SK-MEL-5 (cell line): Measurements from ENCODE around the gene TGFBI. TPM values are rescaled to one million over a fixed set of nuclear protein-coding genes. Genes with fewer than 3 reads are reported as not detected.
A peak's percentile ranks its signal among the peaks of the same experiment; 100 is the strongest.

ENCODE experiments used
- DNase-seq: peaks from one replicate; pipeline ENCODE4 v3.0.0-alpha.2; 2016; ENCODE audit warnings: low read depth, low spot score
- in situ Hi-C: cut with HindIII; loops from 2 replicates; pipeline ENCODE4 v1.10.0; 2016; ENCODE audit warnings: low sequenced_read_pairs, high pct_unique_total_duplicates, low pct_unique_long_range_greater_than_20kb
- total RNA-seq: library from RNA; depleted of rRNA; stranded (reverse); fragments of >200 nt; shearing (Covaris generic); gene quantifications from 2 replicates; pipeline ENCODE4 v1.2.3, GENCODE V29; 2014

Gene TGFBI
- total RNA-seq, 1 experiment from 2014 or later: 304 TPM

DNA sequence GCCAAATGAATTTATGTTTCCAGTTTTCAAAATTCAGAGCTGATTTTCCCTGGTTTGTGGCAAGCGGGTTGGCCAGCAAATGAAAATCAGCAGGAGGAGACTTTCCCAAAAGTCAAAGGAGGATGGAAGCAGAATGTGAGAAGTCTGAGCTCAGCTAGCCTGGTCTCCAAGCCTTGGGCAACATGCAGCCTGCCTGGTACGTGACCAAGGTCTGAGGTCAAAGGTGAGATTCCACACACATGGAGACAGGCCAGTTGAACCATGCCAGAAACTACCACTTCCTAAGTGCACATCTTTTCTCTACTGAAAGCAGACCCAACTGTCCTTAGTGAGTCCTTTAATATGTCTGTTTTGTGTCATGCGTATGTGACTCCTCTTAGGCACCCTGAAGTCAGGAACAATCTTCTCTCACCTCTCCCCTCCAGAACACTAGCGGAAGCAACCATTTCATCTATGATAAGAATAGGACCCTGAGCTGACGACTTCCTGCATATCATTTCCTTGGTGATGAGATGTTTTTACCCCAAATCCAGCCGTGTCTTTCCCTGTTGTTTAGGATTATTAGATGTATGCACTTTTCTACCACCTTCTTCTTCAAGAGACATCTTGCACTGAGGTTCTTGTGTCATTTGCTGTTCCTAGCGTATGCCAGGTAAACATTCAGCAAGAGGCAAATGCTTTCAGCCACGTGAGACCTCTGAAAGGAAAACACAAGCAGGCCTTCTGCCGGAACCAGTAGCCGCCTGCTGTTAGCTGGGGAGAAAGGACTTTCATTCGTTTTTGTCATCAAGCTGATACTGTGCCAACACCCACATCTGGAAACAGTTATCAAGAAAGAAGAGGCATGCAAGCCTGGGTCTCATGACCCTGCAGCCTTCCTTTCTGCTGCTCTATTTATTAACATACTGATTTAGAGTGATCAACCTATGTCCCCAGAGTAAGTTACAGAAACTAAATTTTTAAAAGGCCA, 9.7 kb upstream of the TGFBI start:
- DNase-seq: peak; percentile 96

GRCh38 chr5:136020001-136020382, 8.8 kb upstream of the TGFBI start:
- in situ Hi-C loops: loop anchor here (10.0 kb wide), 1 partner anchor 45 kb away; no protein-coding TSS in a partner anchor
- no peak for DNase-seq

More for the DNA sequence above, 9.7 kb upstream of the TGFBI start:
- in situ Hi-C loops: no loop called here

DNA sequence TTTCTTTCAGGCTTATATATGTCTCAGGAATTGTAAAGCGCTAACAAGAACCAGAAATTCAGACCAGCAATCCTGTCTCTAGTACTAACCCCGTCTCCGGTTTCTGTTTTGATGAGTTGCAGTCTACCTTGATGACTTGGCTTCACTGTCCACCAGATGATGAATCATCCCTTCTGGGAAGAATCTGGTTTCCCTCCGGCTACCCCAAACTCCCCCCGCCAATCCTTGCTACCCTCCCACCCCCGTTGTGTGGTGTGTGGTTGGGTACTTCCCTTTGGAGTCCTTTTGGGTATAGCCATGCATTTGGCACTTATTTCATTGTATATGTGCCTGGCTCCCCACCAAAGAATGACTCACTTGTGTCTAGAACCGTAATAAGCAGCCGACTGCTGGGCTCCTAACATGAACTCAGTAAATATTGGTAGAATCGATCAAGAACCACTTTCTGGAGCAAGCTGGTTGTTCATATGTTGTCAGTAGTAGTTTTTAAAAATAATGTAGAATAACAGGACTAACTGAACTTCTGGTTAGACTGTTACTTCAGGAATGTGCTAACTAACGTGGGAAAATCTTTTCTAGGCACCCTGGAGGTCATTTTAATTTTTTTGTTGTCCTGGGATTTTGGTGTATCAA, 8.3 kb upstream of the TGFBI start:
- in situ Hi-C loops: loop anchor here (10.0 kb wide), 1 partner anchor 46 kb away; no protein-coding TSS in a partner anchor
- DNase-seq: peak; percentile 84

DNA sequence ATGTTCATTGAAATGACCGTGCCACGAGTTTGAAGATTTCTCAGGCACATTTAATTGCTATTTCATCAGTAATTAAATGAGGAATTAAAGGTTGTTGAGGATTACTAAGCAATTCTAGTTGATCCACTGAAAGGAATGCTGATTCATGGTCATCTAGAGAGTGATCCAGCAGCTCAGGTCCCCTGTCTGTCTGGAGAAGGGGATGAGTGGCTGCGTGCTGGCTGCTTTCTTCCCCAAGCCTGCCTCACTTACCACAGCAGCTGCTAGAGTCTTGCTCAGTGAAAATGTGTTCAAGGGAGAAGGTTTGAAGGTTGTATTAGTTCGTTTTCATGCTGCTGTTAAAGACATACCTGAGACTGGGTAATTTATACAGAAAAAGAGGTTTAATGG, 7.8 kb upstream of the TGFBI start:
- DNase-seq: no peak

DNA sequence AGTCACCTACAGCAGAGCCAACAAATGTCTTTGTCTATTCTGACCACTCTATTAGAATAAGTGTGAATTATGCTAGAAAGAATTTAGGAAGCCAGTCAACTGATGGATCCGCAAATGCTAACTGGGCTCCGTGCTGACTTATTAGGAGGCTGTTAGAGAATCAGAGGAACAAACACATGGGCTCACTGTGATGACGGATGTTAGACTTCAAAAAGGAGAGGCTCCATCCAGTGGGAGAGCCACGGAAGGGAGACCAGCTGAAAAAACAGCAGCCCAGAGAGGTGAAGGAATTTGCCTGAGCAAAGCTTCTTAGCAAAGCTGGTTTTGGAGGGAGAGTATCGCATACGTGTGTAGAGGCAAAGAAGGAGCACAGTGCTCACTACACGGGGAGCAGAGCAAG, 5.8 kb upstream of the TGFBI start:
- no peak for DNase-seq
- in situ Hi-C loops: loop anchor here (10.0 kb wide), 1 partner anchor 48 kb away; no protein-coding TSS in a partner anchor

More for the DNA sequence above, 7.8 kb upstream of the TGFBI start:
- in situ Hi-C loops: loop anchor here (10.0 kb wide), 1 partner anchor 46 kb away; no protein-coding TSS in a partner anchor

- DNase-seq: no peak
Observed at GRCh38 chr5:136023958-136024541, 4.7 kb upstream of the TGFBI start.

DNA sequence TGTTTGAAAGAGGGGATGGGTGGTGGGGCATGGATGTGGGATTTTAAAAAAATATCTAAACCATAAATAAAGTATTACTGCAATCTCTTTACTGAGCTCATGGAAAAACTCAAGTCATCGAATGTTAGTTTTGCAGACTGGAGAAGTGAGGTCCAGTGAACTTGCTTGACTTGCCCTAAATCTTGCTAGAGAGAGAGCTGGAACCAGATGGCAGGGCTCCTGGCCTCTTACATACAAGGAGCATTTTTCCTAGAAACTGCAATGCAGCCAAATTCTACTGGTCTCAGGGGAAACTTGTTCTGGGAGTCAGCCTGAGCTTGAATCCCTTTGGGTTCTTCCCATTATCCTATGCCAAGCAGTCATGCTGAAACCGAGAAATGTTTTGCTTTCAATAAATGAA, 2.9 kb upstream of the TGFBI start:
- in situ Hi-C loops: loop anchor here (10.0 kb wide), 1 partner anchor 51 kb away; no protein-coding TSS in a partner anchor

More at GRCh38 chr5:136023958-136024541, 4.7 kb upstream of the TGFBI start:
- in situ Hi-C loops: loop anchor here (10.0 kb wide), 1 partner anchor 49 kb away; no protein-coding TSS in a partner anchor

GRCh38 chr5:136026636-136027035, 2.2 kb upstream of the TGFBI start:
- in situ Hi-C loops: loop anchor here (10.0 kb wide), 1 partner anchor 52 kb away; no protein-coding TSS in a partner anchor
- no peak for DNase-seq

More for the DNA sequence above, 2.9 kb upstream of the TGFBI start:
- no peak for DNase-seq

GRCh38 chr5:136027311-136027710, 1.5 kb upstream of the TGFBI start:
- in situ Hi-C loops: loop anchor here (10.0 kb wide), 1 partner anchor 53 kb away; no protein-coding TSS in a partner anchor
- no peak for DNase-seq

- in situ Hi-C loops: loop anchor here (10.0 kb wide), 1 partner anchor 53 kb away; no protein-coding TSS in a partner anchor
- no peak for DNase-seq
Observed at GRCh38 chr5:136028090-136028489, 698 bp upstream of the TGFBI start.

GRCh38 chr5:136030252-136030651, 1.5 kb downstream of the TGFBI start:
- no peak for DNase-seq
- in situ Hi-C loops: no loop called here

DNA sequence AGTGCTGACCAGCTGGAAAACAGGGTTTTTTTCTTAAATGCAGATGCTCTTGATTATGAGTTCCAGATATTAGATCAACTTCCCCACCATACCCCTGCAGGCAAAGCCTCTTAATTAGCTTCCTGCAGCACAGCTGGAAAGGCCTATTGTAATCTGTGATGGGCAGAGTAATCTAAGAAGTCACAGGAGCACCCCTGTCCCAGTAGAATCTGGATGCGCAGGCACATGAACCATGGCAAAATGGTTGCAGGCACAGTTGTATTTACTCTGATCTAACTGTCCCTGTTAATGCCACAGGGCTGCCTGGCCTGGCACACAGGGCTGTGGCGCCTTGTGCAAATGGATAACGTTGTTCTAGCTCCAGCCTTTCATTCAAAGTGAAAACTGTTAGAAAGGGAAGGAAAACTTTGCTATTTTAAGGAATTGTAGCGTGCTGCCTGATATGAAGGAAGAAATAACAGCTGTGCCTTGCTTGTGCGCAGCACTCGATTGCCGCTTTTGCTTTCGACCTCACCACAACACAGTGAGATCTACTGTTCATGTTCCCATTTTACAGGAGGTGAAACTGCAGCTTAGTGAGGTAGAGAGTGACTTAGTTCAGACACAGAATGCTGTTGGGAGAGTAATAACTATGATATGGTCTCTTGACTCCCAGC, 2.3 kb downstream of the TGFBI start:
- in situ Hi-C loops: no loop called here
- no peak for DNase-seq

DNA sequence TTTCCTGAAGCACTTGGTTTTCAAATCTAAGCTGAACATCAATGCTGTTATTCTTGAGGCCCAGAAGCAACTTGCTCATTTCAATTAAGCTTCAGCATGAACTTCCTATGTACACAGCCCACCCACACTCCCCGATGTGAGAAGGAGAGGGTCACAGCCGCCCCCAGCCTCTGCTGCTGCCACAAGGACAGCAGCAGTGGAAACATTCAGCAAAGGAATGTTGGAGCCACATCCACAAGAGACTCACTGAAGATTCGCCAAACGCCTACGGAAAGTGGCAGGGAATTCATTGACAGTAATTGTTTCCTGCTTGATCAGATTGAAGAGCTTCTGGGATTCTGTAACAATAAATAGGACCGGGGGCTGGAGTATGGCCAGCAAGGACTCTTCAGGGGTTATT, 2.9 kb downstream of the TGFBI start:
- in situ Hi-C loops: no loop called here
- DNase-seq: no peak

- DNase-seq: peak; percentile 60
- in situ Hi-C loops: no loop called here
Observed at GRCh38 chr5:136032564-136032963, 3.8 kb downstream of the TGFBI start.

DNA sequence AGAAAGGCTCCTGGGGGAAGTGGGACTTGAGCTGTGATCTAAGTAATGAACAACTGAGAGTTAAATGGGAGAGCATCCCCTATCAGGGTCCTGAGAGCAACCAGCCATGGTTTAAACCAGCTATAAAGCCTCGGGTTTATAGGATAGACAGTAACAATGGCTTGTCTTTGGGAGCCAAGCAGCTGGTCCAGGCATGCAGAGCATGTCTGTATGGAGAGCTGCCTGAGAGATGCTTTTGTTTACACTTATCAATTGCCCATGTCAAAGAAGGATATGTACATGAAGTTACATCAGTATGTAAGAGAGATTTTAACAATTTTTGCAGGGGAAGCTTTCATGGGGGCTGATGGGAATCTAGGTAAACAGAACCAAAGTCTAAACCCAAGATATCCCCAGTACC, 4.4 kb downstream of the TGFBI start:
- DNase-seq: no peak
- in situ Hi-C loops: no loop called here

DNA sequence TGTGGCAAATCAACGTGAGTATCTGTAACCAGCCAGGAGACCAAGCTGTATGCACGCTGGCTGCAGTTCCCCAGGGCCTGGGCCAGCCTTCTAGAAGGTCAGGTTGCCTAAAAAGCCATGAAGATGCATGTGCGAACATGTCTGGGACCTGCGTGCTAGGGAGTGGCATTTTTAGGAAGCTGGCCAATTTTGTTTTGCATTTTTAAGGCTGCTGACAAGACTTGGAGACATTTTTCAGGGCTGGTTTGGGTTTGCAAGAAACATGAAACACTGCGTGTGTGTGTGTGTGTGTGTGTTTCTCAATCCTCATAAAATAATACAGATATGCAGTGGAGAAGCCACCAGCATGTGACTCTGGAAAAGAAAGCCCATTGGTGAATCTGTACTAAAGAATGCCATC, 5.1 kb downstream of the TGFBI start:
- in situ Hi-C loops: no loop called here
- no peak for DNase-seq

DNA sequence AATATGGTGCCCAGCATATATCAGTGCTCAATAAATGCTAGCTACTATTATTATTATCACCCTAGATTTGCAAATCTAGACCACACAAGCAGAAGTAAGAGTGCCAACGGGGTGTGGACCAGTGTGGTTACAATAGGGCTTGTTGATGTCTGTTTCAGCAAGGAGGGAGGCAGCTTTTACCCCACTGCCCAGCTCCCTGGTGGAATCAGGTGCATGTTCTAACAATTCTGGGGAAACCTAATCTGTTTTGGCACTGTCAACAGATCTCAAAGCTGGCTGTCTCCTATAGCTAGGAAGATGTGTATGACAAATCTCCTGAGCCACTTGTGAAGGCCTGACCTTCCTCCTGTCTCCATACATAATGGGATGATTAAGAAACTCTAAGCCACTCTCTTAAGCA, 5.7 kb downstream of the TGFBI start:
- DNase-seq: no peak
- in situ Hi-C loops: no loop called here
